ENCODE data around the gene TIMP2. TPM values are rescaled to one million over a fixed set of nuclear protein-coding genes. Genes with fewer than 3 reads are reported as not detected.

TIMP2 gene
- total RNA-seq, 1 experiment from 2014 or later, result 24.8 TPM

- Mint-ChIP-seq H3K4me1 (ENCODE audit: insufficient read depth, unreplicated experiment) (peaks cover 36% of the 10 kb centered on the region), H3K27me3 (ENCODE audit: insufficient read depth, unreplicated experiment) (no peaks in the 10 kb centered on the region), H3K36me3 (ENCODE audit: insufficient read depth, unreplicated experiment) (no peaks in the 10 kb centered on the region), H3K27ac (ENCODE audit: low read depth, unreplicated experiment) (no peak overlapping the region), H3K4me3 (ENCODE audit: unreplicated experiment) (no peak overlapping the region), H3K9me3 (ENCODE audit: unreplicated experiment) (no peaks in the 10 kb centered on the region)
- CTCF ChIA-PET, result interaction anchor here (0.6 kb wide), 2 partner anchors 49 to 108 kb away, joined by 3 read pairs; no protein-coding TSS in a partner anchor
- no TSS peak for BruUV-seq (replicated peaks)
- no peak for DNase-seq (ENCODE audit: unreplicated experiment)
- TF ChIP-seq CTCF (IDR thresholded peaks at IDR 0.05; ENCODE audit: unreplicated experiment), result no peak
- intact Hi-C loops (cut with micrococcal nuclease), result loop anchor here (5.0 kb wide), 1 partner anchor 39 kb away; no protein-coding TSS in a partner anchor
- POLR2A ChIA-PET, result no interaction called here
These were observed 3.7 kb downstream of the TIMP2 start for GRCh38 chr17:78921437-78921971.

DNA sequence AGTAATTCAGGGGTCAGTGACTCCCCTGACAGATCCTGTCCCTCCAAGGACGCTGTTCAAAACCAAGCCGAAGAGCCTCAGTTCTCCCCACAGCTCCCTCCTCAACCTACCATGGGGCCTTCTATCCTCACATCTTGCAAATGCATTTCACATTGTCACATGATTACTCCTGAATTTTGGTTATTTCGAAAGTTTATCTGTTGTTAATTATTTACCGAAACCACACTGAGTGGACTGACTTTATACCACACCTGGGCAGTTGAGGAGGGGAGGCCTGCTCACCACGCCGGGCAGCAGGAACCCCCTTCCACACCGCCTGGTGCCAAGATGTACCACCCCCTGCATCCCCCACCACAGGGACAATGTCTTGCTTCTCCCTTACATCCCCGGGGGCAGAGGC lies 4.7 kb downstream of the TIMP2 start:
- H3K4me3 Mint-ChIP-seq (ENCODE audit: unreplicated experiment), result no peak overlapping the region
- intact Hi-C loops (cut with micrococcal nuclease), result loop anchor here (5.0 kb wide), 1 partner anchor 38 kb away; no protein-coding TSS in a partner anchor
- no peaks in the 10 kb centered on the region for H3K9me3 Mint-ChIP-seq (ENCODE audit: unreplicated experiment)
- no peaks in the 10 kb centered on the region for H3K36me3 Mint-ChIP-seq (ENCODE audit: insufficient read depth, unreplicated experiment)
- H3K4me1 Mint-ChIP-seq (ENCODE audit: insufficient read depth, unreplicated experiment), result peaks cover 46% of the 10 kb centered on the region
- no peak for DNase-seq (ENCODE audit: unreplicated experiment)
- ChIA-PET POLR2A (no interaction called here), CTCF (interaction anchor here (0.6 kb wide), 1 partner anchor 63 kb away, joined by 3 read pairs; no protein-coding TSS in a partner anchor)
- TF ChIP-seq CTCF (IDR thresholded peaks at IDR 0.05; ENCODE audit: unreplicated experiment), result no peak
- H3K27me3 Mint-ChIP-seq (ENCODE audit: insufficient read depth, unreplicated experiment), result no peaks in the 10 kb centered on the region
- BruUV-seq (replicated peaks), result no TSS peak
- H3K27ac Mint-ChIP-seq (ENCODE audit: low read depth, unreplicated experiment), result no peak overlapping the region

- peaks cover 51% of the 10 kb centered on the region for H3K4me1 Mint-ChIP-seq (ENCODE audit: insufficient read depth, unreplicated experiment)
- H3K27ac Mint-ChIP-seq (ENCODE audit: low read depth, unreplicated experiment), result no peak overlapping the region
- no peak overlapping the region for H3K4me3 Mint-ChIP-seq (ENCODE audit: unreplicated experiment)
- no peak for DNase-seq (ENCODE audit: unreplicated experiment)
- H3K9me3 Mint-ChIP-seq (ENCODE audit: unreplicated experiment), result no peaks in the 10 kb centered on the region
- ChIA-PET CTCF (interaction anchor here (0.6 kb wide), 1 partner anchor 64 kb away, joined by 3 read pairs; no protein-coding TSS in a partner anchor), POLR2A (no interaction called here)
- no peak for TF ChIP-seq CTCF (IDR thresholded peaks at IDR 0.05; ENCODE audit: unreplicated experiment)
- BruUV-seq (replicated peaks), result no TSS peak
- H3K36me3 Mint-ChIP-seq (ENCODE audit: insufficient read depth, unreplicated experiment), result no peaks in the 10 kb centered on the region
- H3K27me3 Mint-ChIP-seq (ENCODE audit: insufficient read depth, unreplicated experiment), result no peaks in the 10 kb centered on the region
- intact Hi-C loops (cut with micrococcal nuclease), result loop anchor here (5.0 kb wide), 1 partner anchor 38 kb away; no protein-coding TSS in a partner anchor
These were observed 5.2 kb downstream of the TIMP2 start for GRCh38 chr17:78919861-78920450.

GRCh38 chr17:78918979-78919378 lies 6.2 kb downstream of the TIMP2 start:
- no peak overlapping the region for H3K4me3 Mint-ChIP-seq (ENCODE audit: unreplicated experiment)
- intact Hi-C loops (cut with micrococcal nuclease), result no loop called here
- no peaks in the 10 kb centered on the region for H3K9me3 Mint-ChIP-seq (ENCODE audit: unreplicated experiment)
- POLR2A ChIA-PET, result interaction anchor here (0.9 kb wide), 1 partner anchor 10 kb away, joined by 4 read pairs; no protein-coding TSS in a partner anchor
- no peaks in the 10 kb centered on the region for H3K36me3 Mint-ChIP-seq (ENCODE audit: insufficient read depth, unreplicated experiment)
- no peaks in the 10 kb centered on the region for H3K27me3 Mint-ChIP-seq (ENCODE audit: insufficient read depth, unreplicated experiment)
- TF ChIP-seq CTCF (IDR thresholded peaks at IDR 0.05; ENCODE audit: unreplicated experiment), result no peak
- H3K27ac Mint-ChIP-seq (ENCODE audit: low read depth, unreplicated experiment), result no peak overlapping the region
- CTCF ChIA-PET, result no interaction called here
- BruUV-seq (replicated peaks), result no TSS peak
- peaks cover 51% of the 10 kb centered on the region for H3K4me1 Mint-ChIP-seq (ENCODE audit: insufficient read depth, unreplicated experiment)
- no peak for DNase-seq (ENCODE audit: unreplicated experiment)

Data from MCF 10A (cell line).